GM18526 (cell line): Measurements from ENCODE around the gene SH2D2A.

Experiments
- POLR2A ChIP-seq: IDR thresholded peaks from 3 replicates; pipeline ENCODE4 v1.6.1; 2011; ENCODE audit not compliant: insufficient read length; ENCODE audit errors: extremely low read depth

The SH2D2A gene

DNA sequence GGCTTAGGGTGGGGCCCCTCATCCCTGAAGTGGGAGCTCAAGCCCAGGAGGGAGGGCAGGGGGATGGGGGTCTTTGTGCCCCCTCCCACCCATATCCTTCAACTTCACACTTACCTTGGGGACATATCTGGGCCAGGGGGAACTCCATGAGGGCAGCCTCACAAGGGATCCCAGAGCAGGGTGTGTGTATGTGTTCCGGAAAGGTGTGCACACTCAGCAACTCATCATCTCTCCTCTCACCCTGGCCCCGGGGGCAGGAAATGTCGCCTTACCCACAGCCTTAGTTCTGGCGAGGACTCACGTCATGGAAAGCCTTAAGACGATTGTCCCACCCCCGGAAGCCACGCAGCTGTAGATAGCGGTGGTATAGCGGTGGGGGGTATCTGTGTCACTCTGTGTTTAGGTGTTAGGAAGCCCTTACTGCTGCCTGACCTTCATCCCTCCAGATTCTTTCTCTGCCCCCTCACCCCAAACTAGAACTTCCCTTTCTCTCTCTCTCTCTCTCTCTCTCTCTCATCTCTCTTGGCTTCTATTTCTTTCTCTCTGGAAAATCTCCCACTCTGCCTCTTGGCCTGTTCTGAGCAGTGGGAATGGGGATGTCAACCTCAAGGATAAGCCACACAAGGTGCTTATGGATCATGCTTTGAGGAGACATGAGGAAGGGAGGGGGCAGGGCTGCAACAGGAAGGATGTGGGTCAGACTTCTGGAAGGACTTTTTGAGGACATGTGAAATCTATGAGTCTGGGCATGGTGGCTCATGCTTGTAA, at the start of gene SH2D2A:
Gene SH2D2A, minus strand, starts transcription at position 288 of the 768 bp plus-strand sequence. Its CDS starts 140 bp downstream, at position 148.
- peak; percentile 43 for TF ChIP-seq POLR2A

DNA sequence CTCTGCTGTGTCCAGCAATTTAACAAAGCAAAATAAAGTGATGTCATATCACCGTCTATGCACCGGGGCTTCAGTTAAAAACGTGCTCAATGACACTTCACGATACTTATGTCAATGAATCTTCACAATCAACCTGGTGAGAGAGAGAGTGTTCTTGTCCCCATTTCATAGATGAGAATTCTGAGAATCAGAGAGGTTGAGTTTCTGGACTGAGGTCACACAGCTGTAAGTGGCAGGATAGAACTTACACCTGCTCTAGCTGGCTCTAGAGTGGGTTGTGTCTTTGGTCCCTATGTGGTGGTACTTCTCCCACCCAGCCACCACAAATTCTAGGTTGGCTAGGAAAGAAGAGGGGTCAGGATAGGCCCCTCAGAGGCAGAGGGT, 49.2 kb upstream of the SH2D2A start:
- no peak for TF ChIP-seq POLR2A

DNA sequence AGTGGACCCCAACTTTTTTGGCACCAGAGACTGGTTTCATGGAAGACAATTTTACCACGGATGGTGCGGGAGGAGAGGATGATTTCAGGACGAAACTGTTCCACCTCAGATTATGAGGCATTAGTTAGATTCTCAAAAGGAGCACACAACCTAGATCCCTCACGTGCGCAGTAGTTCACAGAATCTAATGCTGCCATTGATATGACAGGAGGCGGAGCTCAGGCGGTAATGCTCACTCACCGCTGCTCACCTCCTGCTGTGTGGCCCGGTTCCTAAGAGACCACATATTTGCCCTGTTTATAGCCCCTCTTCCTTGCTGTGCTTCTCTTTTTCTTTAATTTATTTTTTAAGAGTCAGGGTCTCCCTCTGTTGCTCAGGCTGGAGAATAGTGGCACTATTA, 48.6 kb upstream of the SH2D2A start:
- no peak for TF ChIP-seq POLR2A

DNA sequence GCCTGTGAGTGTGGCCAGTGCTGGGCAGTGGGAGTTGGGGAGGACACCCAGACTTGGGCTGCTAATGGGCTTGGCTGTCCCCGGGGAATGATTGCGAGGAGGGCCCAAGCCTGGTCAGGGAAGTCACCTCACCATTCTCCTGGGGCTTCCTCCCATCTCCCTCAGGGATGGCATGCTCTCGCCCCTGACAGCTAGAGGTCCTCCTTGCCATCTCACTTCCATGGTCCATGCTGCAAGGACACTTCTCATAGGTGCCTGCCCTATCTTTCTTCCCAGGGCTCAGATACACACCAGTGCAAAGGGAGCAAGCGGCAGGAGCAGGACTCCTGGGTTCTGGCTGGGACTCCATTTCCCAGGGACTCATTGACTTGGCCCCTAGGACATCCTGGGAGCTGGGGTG, 48.1 kb upstream of the SH2D2A start:
- no peak for TF ChIP-seq POLR2A

DNA sequence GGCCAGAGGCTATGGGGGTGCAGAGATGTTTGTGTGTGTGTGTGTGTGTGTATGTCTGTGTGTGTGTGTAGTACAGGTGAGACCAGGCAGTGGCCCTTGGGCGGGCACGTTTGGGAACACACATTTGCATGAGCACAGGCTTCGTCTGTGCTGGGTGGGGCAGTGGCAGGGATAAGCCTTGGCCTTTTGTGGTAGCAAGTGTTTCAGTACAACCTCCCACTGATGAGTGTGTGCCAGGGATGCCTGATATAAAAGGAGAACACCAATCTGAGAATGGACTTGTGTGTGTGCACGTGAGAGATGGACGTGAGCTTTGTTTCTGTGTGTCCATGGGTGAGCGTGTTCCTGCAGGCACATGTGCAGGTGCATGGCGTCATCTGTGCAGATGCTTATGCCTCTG, 47.0 kb upstream of the SH2D2A start:
- no peak for TF ChIP-seq POLR2A

DNA sequence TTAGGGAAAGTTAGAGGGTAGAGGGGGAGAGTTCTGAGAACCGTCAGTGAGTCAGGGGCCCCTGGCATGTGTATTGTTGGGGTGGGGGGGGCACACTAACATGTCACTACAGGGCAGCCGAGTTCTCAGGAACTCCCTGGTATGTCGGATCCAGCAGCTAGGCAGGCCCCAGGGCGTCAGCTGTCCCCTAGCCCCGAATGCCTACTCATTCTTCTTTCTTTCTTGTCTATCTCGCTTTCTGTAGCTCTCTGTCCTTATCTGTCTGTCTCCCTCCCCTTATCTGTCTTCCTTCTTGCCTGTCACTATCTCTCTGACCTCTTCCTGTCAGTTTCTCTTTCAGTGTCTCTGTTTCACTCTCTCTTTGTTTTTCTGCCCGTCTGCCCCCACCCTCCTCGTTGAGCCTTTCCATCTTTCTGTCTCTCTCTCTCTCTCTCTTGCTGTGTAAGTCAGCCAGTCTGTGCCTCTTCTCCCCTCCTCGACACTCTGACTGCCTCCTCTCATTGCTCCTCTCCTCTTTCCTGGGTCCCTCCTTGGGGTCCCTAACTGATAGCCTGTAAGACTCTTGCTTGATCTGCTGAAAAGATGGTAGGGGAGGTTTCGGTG, 46.5 kb upstream of the SH2D2A start:
- no peak for TF ChIP-seq POLR2A

DNA sequence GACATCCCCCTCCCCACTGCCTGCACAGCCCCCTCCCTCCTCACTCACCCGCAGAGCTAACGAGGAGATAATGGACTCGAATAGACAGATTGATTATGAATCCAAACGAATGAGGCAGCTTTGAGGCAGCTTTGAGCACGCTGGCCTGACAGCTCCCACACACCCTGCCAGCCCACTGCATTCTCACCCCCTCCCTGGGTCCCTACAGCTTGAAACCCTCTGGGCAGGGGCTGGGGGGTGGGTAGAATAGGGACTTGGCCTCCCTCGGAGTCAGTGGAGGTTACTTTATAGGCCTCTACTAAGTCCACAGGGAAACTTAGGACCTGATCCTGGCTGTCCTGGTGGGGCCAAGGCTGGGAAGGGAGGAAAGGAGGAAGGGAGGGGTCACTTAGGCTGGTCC, 45.9 kb upstream of the SH2D2A start:
- no peak for TF ChIP-seq POLR2A

DNA sequence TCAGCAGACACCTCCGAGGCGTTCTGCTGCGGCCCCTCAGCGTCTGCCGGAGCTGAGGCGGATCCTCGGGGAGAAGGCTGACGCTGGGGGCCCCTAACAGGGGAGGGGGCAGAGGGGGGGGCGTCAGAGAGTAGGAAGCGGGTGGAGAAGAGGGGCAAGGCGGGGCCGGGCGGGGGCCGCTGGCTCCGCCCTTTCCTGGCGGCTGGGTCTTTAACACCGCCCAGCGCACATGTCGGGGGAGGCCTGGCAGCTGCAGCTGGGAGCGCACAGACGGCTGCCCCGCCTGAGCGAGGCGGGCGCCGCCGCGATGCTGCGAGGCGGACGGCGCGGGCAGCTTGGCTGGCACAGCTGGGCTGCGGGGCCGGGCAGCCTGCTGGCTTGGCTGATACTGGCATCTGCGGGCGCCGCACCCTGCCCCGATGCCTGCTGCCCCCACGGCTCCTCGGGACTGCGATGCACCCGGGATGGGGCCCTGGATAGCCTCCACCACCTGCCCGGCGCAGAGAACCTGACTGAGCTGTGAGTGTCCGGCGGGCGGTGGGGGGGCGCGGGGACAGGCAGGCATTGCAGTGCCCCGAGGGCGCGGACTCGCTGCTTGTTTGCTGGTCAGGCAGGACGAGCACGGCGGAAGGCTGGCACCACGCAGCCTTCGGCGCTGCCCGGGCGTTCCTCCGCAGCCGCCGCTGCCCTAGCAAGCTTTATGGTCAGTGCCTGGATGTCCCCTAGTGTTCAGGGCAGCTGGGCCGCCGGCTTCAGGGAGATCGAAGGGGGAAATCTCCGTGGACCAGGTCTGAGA, 44.2 kb upstream of the SH2D2A start, which contains the start of gene NTRK1:
Gene NTRK1, plus strand, starts transcription at position 238 of the 796 bp plus-strand sequence. Its CDS starts 70 bp downstream, at position 308.
- TF ChIP-seq POLR2A: no peak

DNA sequence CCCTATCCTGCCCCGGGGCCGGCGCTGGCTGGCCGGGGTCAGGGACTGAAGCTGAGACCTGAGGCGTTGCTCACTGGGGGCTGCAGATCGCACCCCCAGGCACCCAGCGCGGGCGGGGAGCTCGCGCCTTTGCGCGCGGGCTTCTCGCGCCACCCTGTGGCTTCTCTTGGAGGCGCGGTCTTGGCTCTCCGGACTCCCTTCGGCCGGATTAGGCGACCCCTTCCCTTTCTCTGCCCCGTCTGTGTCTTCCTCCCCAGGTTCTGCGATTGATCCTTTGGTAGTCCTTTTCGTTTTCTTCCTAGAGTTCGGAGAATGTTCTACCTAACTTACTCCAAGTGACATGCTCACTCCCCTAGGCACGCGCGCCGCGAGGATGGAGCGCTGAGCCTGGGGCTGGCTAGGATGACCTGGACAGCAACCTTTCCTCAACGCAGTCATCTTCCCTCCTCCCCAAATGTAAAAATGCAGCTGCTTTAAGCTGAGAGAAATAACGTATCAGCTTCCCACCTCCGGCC, 43.5 kb upstream of the SH2D2A start:
- no peak for TF ChIP-seq POLR2A

DNA sequence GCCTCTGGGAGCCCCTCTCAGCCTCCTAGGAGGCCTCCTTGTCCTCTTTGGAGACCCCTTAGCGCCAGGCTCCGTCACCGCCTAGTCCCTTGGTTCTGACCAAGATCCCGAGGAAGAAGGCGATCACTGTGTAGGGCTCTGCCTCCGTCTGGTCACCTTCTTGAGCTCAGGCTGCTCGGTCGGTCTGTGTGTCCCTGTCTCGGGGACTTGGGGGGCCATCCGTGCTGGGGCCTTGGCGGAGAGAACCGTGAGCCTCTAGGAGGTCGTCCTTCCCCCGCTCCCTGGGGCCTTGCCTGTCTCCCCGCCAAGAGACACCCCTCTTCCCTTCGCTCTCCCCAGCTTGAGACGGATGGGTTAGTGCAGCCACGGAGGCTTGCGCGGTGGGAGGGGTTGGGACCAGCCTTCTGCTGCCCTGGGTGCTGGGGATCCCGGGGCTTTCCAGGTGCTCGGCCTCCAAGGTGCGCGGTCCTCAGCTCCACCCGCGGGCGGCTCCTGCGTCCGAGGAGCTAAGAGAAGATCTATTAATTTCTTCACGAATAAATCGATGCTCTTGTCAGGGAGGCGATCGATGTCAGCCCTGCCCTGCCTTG, 43.0 kb upstream of the SH2D2A start:
- TF ChIP-seq POLR2A: no peak

DNA sequence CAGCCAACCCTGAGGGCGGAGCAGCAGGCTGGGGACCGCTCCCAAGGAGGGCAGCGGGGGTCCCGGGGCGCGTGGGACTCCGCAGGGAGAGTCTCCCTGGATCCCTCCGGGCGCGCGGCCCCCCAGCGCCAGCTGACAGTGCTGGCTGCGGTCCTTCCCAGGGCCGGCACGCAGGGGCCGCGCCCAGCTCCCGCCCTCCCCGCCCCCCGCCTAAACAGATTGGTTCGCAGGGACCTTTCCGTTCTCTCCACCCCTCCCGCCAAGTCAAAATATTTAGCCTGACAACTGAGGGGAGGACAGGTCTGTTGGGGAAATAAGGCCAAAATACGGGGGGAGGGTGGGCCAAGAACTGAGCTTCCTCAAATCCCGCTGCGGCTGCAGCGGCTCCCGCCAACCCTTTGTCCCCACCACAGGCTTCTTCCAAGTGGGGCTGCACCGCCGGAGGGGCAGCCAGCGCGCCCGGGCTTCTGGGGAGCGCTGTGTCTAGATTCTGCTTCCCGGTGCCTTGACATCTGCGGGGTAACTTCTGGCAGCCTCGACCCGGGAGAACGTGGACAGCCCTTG, 42.4 kb upstream of the SH2D2A start, which contains the start of gene INSRR:
Gene INSRR, minus strand, starts transcription at position 159 of the 564 bp plus-strand sequence. CDS start 496 bp downstream, outside the sequence.
- TF ChIP-seq POLR2A: no peak

DNA sequence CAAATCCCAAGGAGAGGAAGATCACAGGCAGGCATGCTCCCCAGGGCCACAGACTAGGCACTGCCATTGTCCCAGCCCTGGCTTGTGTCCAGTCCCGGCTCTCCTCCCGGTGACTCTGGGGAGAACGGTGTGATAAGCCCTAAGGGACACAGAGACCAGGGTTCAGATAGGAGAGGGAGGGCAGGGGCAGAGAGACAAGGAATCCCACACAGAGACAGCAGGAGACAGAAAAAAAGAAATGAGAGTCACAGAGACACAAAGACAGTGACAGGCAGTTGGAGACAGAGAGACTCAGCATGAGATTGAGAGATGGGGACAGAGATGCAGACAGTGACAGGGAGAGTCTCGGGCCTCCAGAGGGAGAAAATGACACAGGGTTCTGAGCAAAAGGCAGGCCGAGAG, 41.9 kb upstream of the SH2D2A start:
- no peak for TF ChIP-seq POLR2A

DNA sequence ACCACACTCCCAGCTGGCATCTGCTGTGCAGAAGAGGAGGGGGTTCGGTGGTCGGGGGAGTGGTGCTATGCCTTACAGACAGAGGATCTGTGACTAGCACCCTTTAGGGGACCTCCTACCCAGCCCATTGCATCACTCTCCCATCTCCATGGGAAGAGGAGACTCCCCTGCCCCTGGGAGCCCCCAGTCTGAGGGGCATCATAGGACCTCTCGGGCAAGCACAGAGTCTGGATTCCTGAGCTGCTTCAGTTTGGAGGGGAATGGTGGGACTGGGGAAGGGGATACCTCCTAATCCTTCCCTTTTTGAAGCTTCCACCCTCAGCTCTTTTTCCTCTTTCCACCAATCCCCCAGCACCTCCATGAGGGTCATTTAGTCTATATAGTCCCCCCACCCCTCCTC, 40.9 kb upstream of the SH2D2A start:
- TF ChIP-seq POLR2A: no peak

DNA sequence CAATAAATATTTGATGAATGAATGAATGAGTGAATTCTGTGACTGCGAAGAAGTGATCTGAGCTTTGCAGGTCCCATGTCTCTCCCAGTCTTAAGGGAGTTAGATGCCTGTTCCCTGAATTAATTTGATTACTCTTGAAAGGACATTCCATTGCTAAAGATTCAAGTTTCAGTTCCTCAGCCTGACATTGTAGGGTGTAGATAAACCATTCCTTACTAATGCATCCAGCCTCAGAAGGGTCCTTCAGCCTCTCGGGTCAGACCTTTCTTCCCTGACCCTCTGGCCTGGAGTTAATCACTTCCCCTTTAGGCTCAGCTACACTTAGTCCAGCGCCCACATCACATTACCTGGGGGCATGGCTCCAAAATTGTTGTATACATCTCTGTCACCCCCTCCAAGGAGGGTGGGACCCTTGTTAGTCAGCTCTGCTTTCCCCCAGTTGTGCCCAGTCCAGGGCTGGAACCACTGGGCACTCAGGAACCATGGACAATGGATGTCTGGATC, 39.7 kb upstream of the SH2D2A start:
- TF ChIP-seq POLR2A: no peak

DNA sequence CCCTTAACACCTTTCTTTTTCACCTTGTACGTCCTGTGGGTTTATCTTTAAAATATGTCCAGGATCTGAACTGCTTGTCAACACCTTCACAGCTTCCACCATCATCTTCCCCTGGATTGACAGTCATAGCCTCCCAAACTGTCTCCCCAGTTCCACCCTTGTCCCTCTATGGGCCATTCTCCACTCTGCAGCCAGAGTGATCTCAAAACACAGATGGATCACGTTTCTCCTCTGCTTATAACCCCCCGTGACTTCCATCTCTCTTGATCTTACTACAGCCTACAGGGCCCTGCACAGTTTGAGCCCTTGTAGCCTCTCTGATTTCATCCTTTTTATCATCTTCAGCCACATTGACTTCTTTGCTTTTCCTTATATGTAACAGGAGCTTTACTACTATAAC, 38.0 kb upstream of the SH2D2A start:
- TF ChIP-seq POLR2A: no peak
